Trophoblast cell (in vitro differentiated cells and primary cell): ENCODE data around the gene ACSBG1.

Experiments used
- DNase-seq, 2 donors: peaks; one replicate each; pipeline ENCODE4 v3.0.0-alpha.2; 2016
- H2AFZ ChIP-seq: 2 replicates; pipeline ENCODE4 v1.6.1; 2013; ENCODE audit warnings: low read length, moderate library complexity, mild to moderate bottlenecking; ENCODE audit not compliant: insufficient read depth, poor library complexity
- H2AK5ac ChIP-seq: 2 replicates; pipeline ENCODE4 v1.6.1; 2013; ENCODE audit warnings: mild to moderate bottlenecking, low read length
- H2BK120ac ChIP-seq: 2 replicates; pipeline ENCODE4 v1.6.1; 2013; ENCODE audit warnings: low read length, mild to moderate bottlenecking, moderate library complexity; ENCODE audit not compliant: insufficient read depth, poor library complexity
- H2BK12ac ChIP-seq: 2 replicates; pipeline ENCODE4 v1.6.1; 2013; ENCODE audit warnings: mild to moderate bottlenecking, low read length, moderate library complexity
- H2BK5ac ChIP-seq: 2 replicates; pipeline ENCODE4 v1.6.1; 2013; ENCODE audit warnings: low read length, low read depth, moderate library complexity, mild to moderate bottlenecking; ENCODE audit not compliant: poor library complexity
- H3K14ac ChIP-seq: 2 replicates; pipeline ENCODE4 v1.6.1; 2013; ENCODE audit warnings: mild to moderate bottlenecking, low read length
- H3K18ac ChIP-seq: 2 replicates; pipeline ENCODE4 v1.6.1; 2013; ENCODE audit warnings: mild to moderate bottlenecking, low read length
- H3K23ac ChIP-seq: 2 replicates; pipeline ENCODE4 v1.6.1; 2013; ENCODE audit warnings: low read length
- H3K27ac ChIP-seq: 2 replicates; pipeline ENCODE4 v1.5.1; 2013; ENCODE audit warnings: low read depth, mild to moderate bottlenecking, inconsistent platforms, low read length, moderate library complexity
- H3K27me3 ChIP-seq: 2 replicates; pipeline ENCODE4 v1.6.1; 2013; ENCODE audit warnings: inconsistent platforms, mild to moderate bottlenecking, low read length, moderate library complexity; ENCODE audit not compliant: insufficient read depth
- H3K36me3 ChIP-seq, 2 experiments: 1 replicate in 1 of 2; 2 replicates in 1 of 2; pipeline ENCODE4 v1.6.1; 2013; ENCODE audit warnings: low read length in 2 of 2, mild to moderate bottlenecking in 2 of 2, moderate library complexity in 1 of 2; ENCODE audit not compliant: insufficient read depth in 2 of 2, control insufficient read depth in 1 of 2
- H3K4ac ChIP-seq: 2 replicates; pipeline ENCODE4 v1.6.1; 2013; ENCODE audit warnings: low read depth, mild to moderate bottlenecking, low read length, moderate library complexity
- H3K4me1 ChIP-seq, 2 experiments: 1 replicate in 1 of 2; 2 replicates in 1 of 2; pipeline ENCODE4 v1.6.1; 2013; ENCODE audit warnings: low read length in 2 of 2, mild to moderate bottlenecking in 2 of 2, moderate library complexity in 1 of 2; ENCODE audit not compliant: insufficient read depth in 2 of 2, control insufficient read depth in 1 of 2
- H3K4me2 ChIP-seq: 2 replicates; pipeline ENCODE4 v1.6.1; 2013; ENCODE audit warnings: inconsistent platforms, mild to moderate bottlenecking, low read length, moderate library complexity
- H3K4me3 ChIP-seq: 2 replicates; pipeline ENCODE4 v1.5.1; 2013; ENCODE audit warnings: mild to moderate bottlenecking, low read depth, low read length, inconsistent platforms
- H3K79me1 ChIP-seq: one replicate; pipeline ENCODE4 v1.6.1; 2013; ENCODE audit warnings: low read length
- H3K79me2 ChIP-seq: 2 replicates; pipeline ENCODE4 v1.6.1; 2013; ENCODE audit warnings: low read length, mild to moderate bottlenecking; ENCODE audit not compliant: control insufficient read depth, insufficient read depth, poor library complexity
- H3K9ac ChIP-seq: 2 replicates; pipeline ENCODE4 v1.6.1; 2013; ENCODE audit warnings: mild to moderate bottlenecking, low read length
- H3K9me3 ChIP-seq: 2 replicates; pipeline ENCODE4 v1.6.1; 2013; ENCODE audit warnings: low read depth, mild to moderate bottlenecking, control low read depth, inconsistent platforms, low read length; ENCODE audit not compliant: insufficient read depth
- H4K12ac ChIP-seq: 2 replicates; pipeline ENCODE4 v1.6.1; 2013; ENCODE audit warnings: low read depth, mild to moderate bottlenecking, low read length, moderate library complexity
- H4K8ac ChIP-seq: 2 replicates; pipeline ENCODE4 v1.6.1; 2013; ENCODE audit warnings: low read depth, mild to moderate bottlenecking, low read length, moderate library complexity
- H4K91ac ChIP-seq: one replicate; pipeline ENCODE4 v1.6.1; 2013; ENCODE audit warnings: low read depth, mild to moderate bottlenecking, low read length, moderate library complexity
- WGBS: extraction: QIAGEN DNeasy Blood & Tissue Kit; methylation state at CpG from one replicate; pipeline ENCODE4 v1.1.7; 2013; ENCODE audit warnings: missing lambda C conversion rate; ENCODE audit not compliant: insufficient read length, insufficient coverage; ENCODE audit errors: extremely low coverage; 5-methylcytosine and 5-hydroxymethylcytosine counted together

ACSBG1 gene

DNA sequence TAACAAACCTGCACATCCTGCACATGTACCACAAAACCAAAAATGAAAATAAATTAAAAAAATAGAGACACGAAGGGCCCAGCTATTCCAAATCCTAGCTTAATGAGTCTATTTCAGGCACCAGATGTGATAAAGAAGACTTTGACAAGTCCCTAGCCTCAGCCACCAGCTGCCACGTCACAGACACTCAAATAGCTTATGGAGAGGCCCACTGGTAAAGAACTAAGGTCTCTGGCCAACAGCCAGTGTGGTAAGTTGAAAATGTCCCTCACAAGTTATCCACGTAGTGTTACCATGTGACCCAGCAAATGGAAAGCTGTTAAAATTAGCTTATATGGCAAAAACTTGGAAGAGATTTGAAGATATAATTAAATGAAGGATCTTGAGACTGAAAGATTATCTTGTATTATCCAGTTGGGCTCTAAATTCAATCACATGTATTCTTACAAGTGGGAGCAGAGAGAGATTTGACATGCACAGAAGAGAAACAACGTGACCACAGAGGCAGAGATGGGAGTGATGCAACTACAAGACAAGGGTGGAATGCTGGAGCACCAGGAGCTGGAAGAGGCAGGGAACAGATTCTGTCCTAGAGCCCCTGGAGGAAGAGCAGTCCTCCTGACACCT, 10.9 kb downstream of the ACSBG1 start:
- no CpG with 5 or more reads among the region's 4 CpGs for WGBS
- Histone ChIP-seq H3K4me2 (no peak overlapping the region), H3K4me3 (no peak overlapping the region), H2BK5ac (no peak overlapping the region), H2AK5ac (no peak overlapping the region), H3K36me3 (no peaks in the 10 kb centered on the region), H3K4me1 (no peaks in the 10 kb centered on the region), H2BK12ac (no peak overlapping the region), H3K23ac (no peak overlapping the region), H3K4ac (no peak overlapping the region), H3K27me3 (no peaks in the 10 kb centered on the region), H3K9me3 (no peaks in the 10 kb centered on the region), H4K12ac (no peak overlapping the region), H4K91ac (no peak overlapping the region), H3K79me1 (no peaks in the 10 kb centered on the region), H3K9ac (no peak overlapping the region), H3K27ac (no peak overlapping the region), H2AFZ (no peak overlapping the region), H3K14ac (no peak overlapping the region), H3K18ac (no peak overlapping the region), H3K79me2 (no peaks in the 10 kb centered on the region), H4K8ac (no peak overlapping the region), H2BK120ac (no peak overlapping the region)
- DNase-seq = no peak

- WGBS = no CpG with 5 or more reads among the region's 5 CpGs
- H3K23ac ChIP-seq = no peak overlapping the region
- no peak overlapping the region for H4K12ac ChIP-seq
- no peak overlapping the region for H2BK5ac ChIP-seq
- no peaks in the 10 kb centered on the region for H3K79me1 ChIP-seq
- H2AK5ac ChIP-seq = no peak overlapping the region
- H3K27me3 ChIP-seq = no peaks in the 10 kb centered on the region
- H2BK120ac ChIP-seq = no peak overlapping the region
- H3K4me3 ChIP-seq = no peak overlapping the region
- no peaks in the 10 kb centered on the region for H3K4me1 ChIP-seq
- H3K9me3 ChIP-seq = no peaks in the 10 kb centered on the region
- H2AFZ ChIP-seq = no peak overlapping the region
- no peak overlapping the region for H3K9ac ChIP-seq
- no peak for DNase-seq
- no peak overlapping the region for H2BK12ac ChIP-seq
- no peaks in the 10 kb centered on the region for H3K36me3 ChIP-seq
- H4K8ac ChIP-seq = no peak overlapping the region
- H3K79me2 ChIP-seq = no peaks in the 10 kb centered on the region
- no peak overlapping the region for H3K4ac ChIP-seq
- no peak overlapping the region for H3K4me2 ChIP-seq
- H3K14ac ChIP-seq = no peak overlapping the region
- no peak overlapping the region for H3K18ac ChIP-seq
- H3K27ac ChIP-seq = no peak overlapping the region
- H4K91ac ChIP-seq = no peak overlapping the region
Measured at GRCh38 chr15:78222745-78223395, 11.5 kb downstream of the ACSBG1 start.

DNA sequence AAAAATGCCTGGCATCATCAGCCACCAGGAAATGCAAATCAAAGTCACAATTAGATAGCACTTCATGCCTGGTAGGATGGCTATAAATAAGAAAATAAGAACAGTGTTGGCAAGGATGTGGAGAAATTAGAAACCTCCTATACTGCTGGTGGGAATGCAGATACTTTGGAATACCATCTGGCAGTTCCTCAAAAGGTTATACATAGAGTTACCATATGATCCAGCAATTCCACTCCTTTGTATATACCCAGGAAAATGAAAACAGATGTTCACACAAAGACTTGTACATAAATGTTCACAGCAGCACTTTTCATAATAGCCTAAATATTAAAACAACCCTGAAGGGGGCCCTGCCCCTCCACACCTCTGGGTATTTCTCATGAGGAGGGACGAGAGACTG, 13.7 kb downstream of the ACSBG1 start:
- Histone ChIP-seq H3K4me3 (no peak overlapping the region), H4K12ac (no peak overlapping the region), H3K9me3 (no peaks in the 10 kb centered on the region), H3K27me3 (no peaks in the 10 kb centered on the region), H2BK5ac (no peak overlapping the region), H2AK5ac (no peak overlapping the region), H3K18ac (no peak overlapping the region), H4K8ac (no peak overlapping the region), H3K9ac (no peak overlapping the region), H2AFZ (no peak overlapping the region), H4K91ac (no peak overlapping the region), H3K4me2 (no peak overlapping the region), H3K4me1 (no peaks in the 10 kb centered on the region), H2BK12ac (no peak overlapping the region), H2BK120ac (no peak overlapping the region), H3K4ac (no peak overlapping the region), H3K23ac (no peak overlapping the region), H3K79me1 (no peaks in the 10 kb centered on the region), H3K36me3 (no peaks in the 10 kb centered on the region), H3K79me2 (no peaks in the 10 kb centered on the region), H3K27ac (no peak overlapping the region), H3K14ac (no peak overlapping the region)
- WGBS = no CpG with 5 or more reads among the region's 1 CpG
- no peak for DNase-seq

DNA sequence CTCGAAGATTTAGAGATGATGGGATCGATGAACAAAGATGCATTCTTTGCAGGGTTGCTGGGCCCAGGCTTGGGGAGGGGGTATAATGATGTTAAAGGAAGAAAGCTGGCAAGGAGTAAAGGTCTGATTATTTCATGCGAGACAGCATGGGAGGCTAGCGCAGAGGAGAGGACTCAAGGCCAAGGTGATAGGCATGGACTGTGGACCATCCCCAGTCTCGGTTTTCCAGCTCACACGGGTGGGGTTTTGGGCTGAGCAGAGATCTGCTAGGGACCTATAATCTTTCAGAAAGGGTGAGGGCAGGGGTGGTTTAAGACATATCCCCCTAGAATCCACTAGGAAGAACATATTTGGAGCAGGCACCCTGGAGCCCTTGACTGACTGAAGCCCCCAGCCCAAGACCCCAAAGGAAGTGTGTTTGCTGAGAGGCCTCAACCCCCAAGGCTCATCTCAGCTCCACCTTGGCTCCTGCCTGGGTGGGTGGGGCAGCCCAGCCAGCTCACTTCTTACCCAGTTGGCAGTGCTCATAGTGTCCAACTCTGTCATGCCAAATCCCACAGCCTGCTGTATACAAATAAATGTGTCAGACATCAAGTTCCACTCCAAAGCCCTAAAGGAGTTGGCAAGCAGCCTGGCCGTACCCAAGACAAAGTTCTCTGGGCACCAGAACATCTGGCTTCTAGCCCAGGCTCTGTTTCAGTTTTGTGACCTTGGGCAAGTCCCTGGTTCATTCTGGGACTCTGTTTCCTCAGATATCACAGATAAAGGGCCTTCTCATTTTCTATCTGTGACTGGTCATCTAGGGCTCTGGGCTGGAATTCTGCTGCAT, 17.9 kb downstream of the ACSBG1 start:
- Histone ChIP-seq H3K27me3 (no peaks in the 10 kb centered on the region), H3K4me1 (peaks cover 2 to 5% of the 10 kb centered on the region in 2 experiments), H2BK12ac (no peak overlapping the region), H3K9ac (no peak overlapping the region), H2AK5ac (no peak overlapping the region), H3K79me1 (no peaks in the 10 kb centered on the region), H3K4me2 (no peak overlapping the region), H2BK120ac (no peak overlapping the region), H3K79me2 (no peaks in the 10 kb centered on the region), H3K9me3 (no peaks in the 10 kb centered on the region), H3K4me3 (no peak overlapping the region), H3K4ac (no peak overlapping the region), H3K14ac (no peak overlapping the region), H4K91ac (no peak overlapping the region), H4K8ac (no peak overlapping the region), H3K23ac (no peak overlapping the region), H3K18ac (no peak overlapping the region), H2AFZ (no peak overlapping the region), H3K36me3 (no peaks in the 10 kb centered on the region), H3K27ac (no peak overlapping the region), H2BK5ac (no peak overlapping the region), H4K12ac (no peak overlapping the region)
- no CpG with 5 or more reads among the region's 7 CpGs for WGBS
- DNase-seq = no peak
